Activated CD8-positive, alpha-beta T cell treated with anti-CD3 and anti-CD28 coated beads for 36 hours (primary cell): ENCODE data around the gene RBM47. TPM values are rescaled to one million over a fixed set of nuclear protein-coding genes. Genes with fewer than 3 reads are reported as not detected.
"Not testable (repeated sequence)": the region's sequence is repeated elsewhere in the genome, so short reads cannot be mapped to it uniquely, and the experiment has no call there.

ENCODE experiments used
- ATAC-seq: fragments of 200-7000 bp; cut with Tn5 transposase; one replicate; pipeline ENCODE4 v1.10.0; 2021; ENCODE audit warnings: mild to moderate bottlenecking, moderate library complexity
- CTCF ChIA-PET: fragments of 350-600 bp; sonication (Branson Sonifier 250); formaldehyde crosslinking; loops from one replicate; lab custom pipeline; 2021; ENCODE audit warnings: antibody characterized with exemption; lab: Charles Lee
- POLR2A ChIA-PET: fragments of 350-600 bp; sonication (Branson Sonifier 250); formaldehyde crosslinking; loops from one replicate; lab custom pipeline; 2021; ENCODE audit warnings: antibody characterized with exemption; lab: Charles Lee
- DNase-seq: peaks from one replicate; pipeline ENCODE4 v3.0.0-alpha.2; 2020
- H3K27ac Mint-ChIP-seq: one replicate; pipeline ENCODE4 v1.8.0; 2021; ENCODE audit warnings: mild to moderate bottlenecking, mixed read lengths
- H3K27me3 Mint-ChIP-seq: one replicate; pipeline ENCODE4 v1.8.0; 2021; ENCODE audit warnings: mixed read lengths
- H3K36me3 Mint-ChIP-seq: one replicate; pipeline ENCODE4 v1.8.0; 2021; ENCODE audit warnings: low read depth, mixed read lengths
- H3K4me1 Mint-ChIP-seq: one replicate; pipeline ENCODE4 v1.8.0; 2021; ENCODE audit warnings: low read depth, mixed read lengths
- H3K4me3 Mint-ChIP-seq: one replicate; pipeline ENCODE4 v1.8.0; 2021; ENCODE audit warnings: mild to moderate bottlenecking, moderate library complexity, mixed read lengths
- H3K9me3 Mint-ChIP-seq: one replicate; pipeline ENCODE4 v1.8.0; 2021; ENCODE audit warnings: mixed read lengths
- CTCF ChIP-seq: fragments of 200-600 bp; IDR thresholded peaks from one replicate; pipeline ENCODE4 v1.8.0; 2022; ENCODE audit warnings: antibody characterized with exemption, mild to moderate bottlenecking
- intact Hi-C: fragments of 100-400 bp; cut with micrococcal nuclease; formaldehyde crosslinking; loops from one replicate; pipeline ENCODE4 v1.10.0; 2022
- total RNA-seq, 2 experiments: library from RNA; stranded (reverse); gene quantifications; one replicate each; pipeline ENCODE4 v1.2.3, GENCODE V29; 2021

RBM47 gene
- total RNA-seq, 2 experiments from 2014 or later, result 0.13 to 0.74 TPM

- H3K9me3 Mint-ChIP-seq, result no peaks in the 10 kb centered on the region
- no peak for ATAC-seq
These were observed 64.7 kb downstream of the RBM47 start for GRCh38 chr4:40564815-40565483.

GRCh38 chr4:40564004-40564403, 65.7 kb downstream of the RBM47 start:
- Mint-ChIP-seq H3K36me3 (no peaks in the 10 kb centered on the region), H3K4me1 (peaks cover 4% of the 10 kb centered on the region), H3K4me3 (no peak overlapping the region), H3K27me3 (peaks cover 1% of the 10 kb centered on the region), H3K9me3 (no peaks in the 10 kb centered on the region), H3K27ac (no peak overlapping the region)
- ATAC-seq, result no peak
- POLR2A ChIA-PET, result interaction anchor here (0.6 to 1.2 kb wide), 2 partner anchors 25 to 29 kb away, joined by 3 read pairs; no protein-coding TSS in a partner anchor
- intact Hi-C loops, result no loop called here
- DNase-seq, result no peak
- CTCF ChIA-PET, result interaction anchor here (1.1 to 1.8 kb wide), 4 partner anchors 10 to 361 kb away, joined by 3 to 4 read pairs (median 4); no protein-coding TSS in a partner anchor
- TF ChIP-seq CTCF, result no peak

More at GRCh38 chr4:40564815-40565483, 64.7 kb downstream of the RBM47 start:
- Mint-ChIP-seq H3K27me3 (peaks cover 3% of the 10 kb centered on the region), H3K27ac (no peak overlapping the region), H3K36me3 (no peaks in the 10 kb centered on the region), H3K4me3 (no peak overlapping the region), H3K4me1 (peaks cover under 1% of the 10 kb centered on the region)
- ChIA-PET POLR2A (interaction anchor here (0.6 to 1.2 kb wide), 2 partner anchors 15 to 26 kb away, joined by 3 read pairs; no protein-coding TSS in a partner anchor), CTCF (interaction anchor here (1.6 to 1.8 kb wide), 3 partner anchors 12 to 360 kb away, joined by 3 to 4 read pairs (median 4); no protein-coding TSS in a partner anchor)
- DNase-seq, result no peak
- intact Hi-C loops, result no loop called here
- no peak for TF ChIP-seq CTCF

- CTCF ChIA-PET, result interaction anchor here (1.1 to 1.8 kb wide), 5 partner anchors 10 to 361 kb away, joined by 3 to 4 read pairs (median 3); no protein-coding TSS in a partner anchor
- intact Hi-C loops, result no loop called here
- no peak for ATAC-seq
- DNase-seq, result no peak
- no peaks in the 10 kb centered on the region for H3K27me3 Mint-ChIP-seq
- no peaks in the 10 kb centered on the region for H3K36me3 Mint-ChIP-seq
- H3K4me3 Mint-ChIP-seq, result no peak overlapping the region
- TF ChIP-seq CTCF, result no peak
- POLR2A ChIA-PET, result no interaction called here
- H3K9me3 Mint-ChIP-seq, result no peaks in the 10 kb centered on the region
- H3K4me1 Mint-ChIP-seq, result peaks cover 4% of the 10 kb centered on the region
- H3K27ac Mint-ChIP-seq, result no peak overlapping the region
These were observed 66.3 kb downstream of the RBM47 start for GRCh38 chr4:40563401-40563800.

GRCh38 chr4:40562681-40563080, 67.0 kb downstream of the RBM47 start:
- intact Hi-C loops, result no loop called here
- TF ChIP-seq CTCF, result no peak
- Mint-ChIP-seq H3K36me3 (no peaks in the 10 kb centered on the region), H3K9me3 (no peaks in the 10 kb centered on the region), H3K27ac (no peak overlapping the region), H3K27me3 (no peaks in the 10 kb centered on the region), H3K4me1 (peaks cover 4% of the 10 kb centered on the region), H3K4me3 (no peak overlapping the region)
- ATAC-seq (no peak), DNase-seq (no peak)
- ChIA-PET CTCF (interaction anchor here (1.4 kb wide), 1 partner anchor 50 kb away, joined by 3 read pairs; no protein-coding TSS in a partner anchor), POLR2A (no interaction called here)

- no peak overlapping the region for H3K27ac Mint-ChIP-seq
- TF ChIP-seq CTCF, result no peak
- peaks cover 4% of the 10 kb centered on the region for H3K4me1 Mint-ChIP-seq
- DNase-seq (no peak), ATAC-seq (no peak)
- no peak overlapping the region for H3K4me3 Mint-ChIP-seq
- intact Hi-C loops, result no loop called here
- ChIA-PET CTCF (interaction anchor here (1.4 kb wide), 1 partner anchor 51 kb away, joined by 3 read pairs; no protein-coding TSS in a partner anchor), POLR2A (no interaction called here)
- H3K9me3 Mint-ChIP-seq, result no peaks in the 10 kb centered on the region
- no peaks in the 10 kb centered on the region for H3K27me3 Mint-ChIP-seq
- no peaks in the 10 kb centered on the region for H3K36me3 Mint-ChIP-seq
These were observed 67.5 kb downstream of the RBM47 start for GRCh38 chr4:40562208-40562607.

- H3K36me3 Mint-ChIP-seq, H3K4me1 Mint-ChIP-seq, ATAC-seq, CTCF ChIA-PET, H3K9me3 Mint-ChIP-seq, DNase-seq, H3K27me3 Mint-ChIP-seq, intact Hi-C loops, H3K27ac Mint-ChIP-seq, H3K4me3 Mint-ChIP-seq, POLR2A ChIA-PET: not testable (repeated sequence)
These were observed 68.0 kb downstream of the RBM47 start for GRCh38 chr4:40561543-40562177.
